ENCODE data around the gene MPZL1.

MPZL1 gene

GRCh38 chr1:167721617-167722151 lies at the start of gene MPZL1:
MPZL1 (plus strand) TSS chr1:167721982; CDS start chr1:167722152, 170 bp downstream.
- peak within 1 kb of the TSS; percentile 81 for H3K4me3 ChIP-seq (ENCODE audit: low read depth, low read length)
- no peaks in the 10 kb centered on the region for H3K9me3 ChIP-seq (ENCODE audit: control insufficient read depth, insufficient read depth, low read depth, low read length)
- peak within 1 kb of the TSS; percentile 84 for H3K9ac ChIP-seq (ENCODE audit: low read length)
- peak within 1 kb of the TSS; percentile 73; the same call in 1 of the 2 replicates for H3K27ac ChIP-seq (ENCODE audit: low read depth, low read length)
- no peaks in the 10 kb centered on the region for H3K36me3 ChIP-seq (ENCODE audit: control insufficient read depth, insufficient read depth, low read length)
- peaks cover 53% of the 10 kb centered on the region for H3K4me1 ChIP-seq (ENCODE audit: control insufficient read depth, insufficient read depth, low read length)
- no peaks in the 10 kb centered on the region for H3K27me3 ChIP-seq (ENCODE audit: control insufficient read depth, insufficient read depth, low read length)

- Histone ChIP-seq H3K9ac (ENCODE audit: low read length) (no peak overlapping the region), H3K27ac (ENCODE audit: low read depth, low read length) (no peak overlapping the region), H3K4me1 (ENCODE audit: control insufficient read depth, insufficient read depth, low read length) (peaks cover 13% of the 10 kb centered on the region; the same call in 1 of the 2 replicates), H3K36me3 (ENCODE audit: control insufficient read depth, insufficient read depth, low read length) (no peaks in the 10 kb centered on the region), H3K27me3 (ENCODE audit: control insufficient read depth, insufficient read depth, low read length) (no peaks in the 10 kb centered on the region), H3K9me3 (ENCODE audit: control insufficient read depth, insufficient read depth, low read depth, low read length) (no peaks in the 10 kb centered on the region), H3K4me3 (ENCODE audit: low read depth, low read length) (no peak overlapping the region)
Measured at GRCh38 chr1:167672831-167673230, 49.0 kb upstream of the MPZL1 start.

GRCh38 chr1:167673265-167673664 lies 48.5 kb upstream of the MPZL1 start:
- H3K27me3 ChIP-seq (ENCODE audit: control insufficient read depth, insufficient read depth, low read length), result no peaks in the 10 kb centered on the region

GRCh38 chr1:167674156-167674555 lies 47.6 kb upstream of the MPZL1 start:
- no peak overlapping the region for H3K27ac ChIP-seq (ENCODE audit: low read depth, low read length)
- no peaks in the 10 kb centered on the region for H3K27me3 ChIP-seq (ENCODE audit: control insufficient read depth, insufficient read depth, low read length)
- H3K36me3 ChIP-seq (ENCODE audit: control insufficient read depth, insufficient read depth, low read length), result no peaks in the 10 kb centered on the region
- H3K4me1 ChIP-seq (ENCODE audit: control insufficient read depth, insufficient read depth, low read length), result peaks cover 15% of the 10 kb centered on the region; the same call in 1 of the 2 replicates
- no peaks in the 10 kb centered on the region for H3K9me3 ChIP-seq (ENCODE audit: control insufficient read depth, insufficient read depth, low read depth, low read length)
- H3K4me3 ChIP-seq (ENCODE audit: low read depth, low read length), result no peak overlapping the region
- no peak overlapping the region for H3K9ac ChIP-seq (ENCODE audit: low read length)

More at GRCh38 chr1:167673265-167673664, 48.5 kb upstream of the MPZL1 start:
- Histone ChIP-seq H3K36me3 (ENCODE audit: control insufficient read depth, insufficient read depth, low read length) (no peaks in the 10 kb centered on the region), H3K4me1 (ENCODE audit: control insufficient read depth, insufficient read depth, low read length) (peaks cover 15% of the 10 kb centered on the region; the same call in 1 of the 2 replicates), H3K9ac (ENCODE audit: low read length) (no peak overlapping the region), H3K4me3 (ENCODE audit: low read depth, low read length) (no peak overlapping the region), H3K9me3 (ENCODE audit: control insufficient read depth, insufficient read depth, low read depth, low read length) (no peaks in the 10 kb centered on the region), H3K27ac (ENCODE audit: low read depth, low read length) (no peak overlapping the region)

GRCh38 chr1:167675440-167675839 lies 46.3 kb upstream of the MPZL1 start:
- H3K36me3 ChIP-seq (ENCODE audit: control insufficient read depth, insufficient read depth, low read length), result no peaks in the 10 kb centered on the region
- no peak overlapping the region for H3K9ac ChIP-seq (ENCODE audit: low read length)
- peaks cover 7% of the 10 kb centered on the region; the same call in 1 of the 2 replicates for H3K4me1 ChIP-seq (ENCODE audit: control insufficient read depth, insufficient read depth, low read length)
- no peaks in the 10 kb centered on the region for H3K27me3 ChIP-seq (ENCODE audit: control insufficient read depth, insufficient read depth, low read length)
- no peak overlapping the region for H3K4me3 ChIP-seq (ENCODE audit: low read depth, low read length)
- H3K27ac ChIP-seq (ENCODE audit: low read depth, low read length), result no peak overlapping the region
- no peaks in the 10 kb centered on the region for H3K9me3 ChIP-seq (ENCODE audit: control insufficient read depth, insufficient read depth, low read depth, low read length)

- no peaks in the 10 kb centered on the region for H3K36me3 ChIP-seq (ENCODE audit: control insufficient read depth, insufficient read depth, low read length)
- H3K4me3 ChIP-seq (ENCODE audit: low read depth, low read length), result no peak overlapping the region
- no peak overlapping the region for H3K9ac ChIP-seq (ENCODE audit: low read length)
- peaks cover 7% of the 10 kb centered on the region; the same call in 1 of the 2 replicates for H3K4me1 ChIP-seq (ENCODE audit: control insufficient read depth, insufficient read depth, low read length)
- H3K9me3 ChIP-seq (ENCODE audit: control insufficient read depth, insufficient read depth, low read depth, low read length), result no peaks in the 10 kb centered on the region
- no peak overlapping the region for H3K27ac ChIP-seq (ENCODE audit: low read depth, low read length)
- no peaks in the 10 kb centered on the region for H3K27me3 ChIP-seq (ENCODE audit: control insufficient read depth, insufficient read depth, low read length)
Measured at GRCh38 chr1:167676205-167676915, 45.4 kb upstream of the MPZL1 start.

- Histone ChIP-seq H3K4me1 (ENCODE audit: control insufficient read depth, insufficient read depth, low read length) (peaks cover 7% of the 10 kb centered on the region; the same call in 1 of the 2 replicates), H3K9ac (ENCODE audit: low read length) (no peak overlapping the region), H3K36me3 (ENCODE audit: control insufficient read depth, insufficient read depth, low read length) (no peaks in the 10 kb centered on the region), H3K9me3 (ENCODE audit: control insufficient read depth, insufficient read depth, low read depth, low read length) (no peaks in the 10 kb centered on the region), H3K4me3 (ENCODE audit: low read depth, low read length) (no peak overlapping the region), H3K27ac (ENCODE audit: low read depth, low read length) (no peak overlapping the region), H3K27me3 (ENCODE audit: control insufficient read depth, insufficient read depth, low read length) (no peaks in the 10 kb centered on the region)
Measured at GRCh38 chr1:167676916-167677848, 44.6 kb upstream of the MPZL1 start.

- Histone ChIP-seq H3K36me3 (ENCODE audit: control insufficient read depth, insufficient read depth, low read length) (no peaks in the 10 kb centered on the region), H3K9ac (ENCODE audit: low read length) (no peak overlapping the region), H3K27me3 (ENCODE audit: control insufficient read depth, insufficient read depth, low read length) (no peaks in the 10 kb centered on the region), H3K9me3 (ENCODE audit: control insufficient read depth, insufficient read depth, low read depth, low read length) (no peaks in the 10 kb centered on the region), H3K27ac (ENCODE audit: low read depth, low read length) (no peak overlapping the region), H3K4me1 (ENCODE audit: control insufficient read depth, insufficient read depth, low read length) (peaks cover 12% of the 10 kb centered on the region; the same call in 1 of the 2 replicates), H3K4me3 (ENCODE audit: low read depth, low read length) (no peak overlapping the region)
Measured at GRCh38 chr1:167678422-167678821, 43.4 kb upstream of the MPZL1 start.

GRCh38 chr1:167678838-167679237 lies 42.9 kb upstream of the MPZL1 start:
- H3K4me1 ChIP-seq (ENCODE audit: control insufficient read depth, insufficient read depth, low read length), result peaks cover 16% of the 10 kb centered on the region
- H3K4me3 ChIP-seq (ENCODE audit: low read depth, low read length), result no peak overlapping the region
- no peaks in the 10 kb centered on the region for H3K9me3 ChIP-seq (ENCODE audit: control insufficient read depth, insufficient read depth, low read depth, low read length)
- no peaks in the 10 kb centered on the region for H3K36me3 ChIP-seq (ENCODE audit: control insufficient read depth, insufficient read depth, low read length)
- no peak overlapping the region for H3K27ac ChIP-seq (ENCODE audit: low read depth, low read length)
- H3K27me3 ChIP-seq (ENCODE audit: control insufficient read depth, insufficient read depth, low read length), result no peaks in the 10 kb centered on the region
- no peak overlapping the region for H3K9ac ChIP-seq (ENCODE audit: low read length)

- Histone ChIP-seq H3K9me3 (ENCODE audit: control insufficient read depth, insufficient read depth, low read depth, low read length) (no peaks in the 10 kb centered on the region), H3K4me1 (ENCODE audit: control insufficient read depth, insufficient read depth, low read length) (peaks cover 23% of the 10 kb centered on the region), H3K27ac (ENCODE audit: low read depth, low read length) (no peak overlapping the region), H3K9ac (ENCODE audit: low read length) (no peak overlapping the region), H3K4me3 (ENCODE audit: low read depth, low read length) (no peak overlapping the region), H3K36me3 (ENCODE audit: control insufficient read depth, insufficient read depth, low read length) (no peaks in the 10 kb centered on the region), H3K27me3 (ENCODE audit: control insufficient read depth, insufficient read depth, low read length) (no peaks in the 10 kb centered on the region)
Measured at GRCh38 chr1:167679714-167680113, 42.1 kb upstream of the MPZL1 start.

Data from HUES6 (cell line).